ENCODE measurements around the gene TKT.
A peak's percentile ranks its signal among the peaks of the same experiment; 100 is the strongest.

The TKT gene

DNA sequence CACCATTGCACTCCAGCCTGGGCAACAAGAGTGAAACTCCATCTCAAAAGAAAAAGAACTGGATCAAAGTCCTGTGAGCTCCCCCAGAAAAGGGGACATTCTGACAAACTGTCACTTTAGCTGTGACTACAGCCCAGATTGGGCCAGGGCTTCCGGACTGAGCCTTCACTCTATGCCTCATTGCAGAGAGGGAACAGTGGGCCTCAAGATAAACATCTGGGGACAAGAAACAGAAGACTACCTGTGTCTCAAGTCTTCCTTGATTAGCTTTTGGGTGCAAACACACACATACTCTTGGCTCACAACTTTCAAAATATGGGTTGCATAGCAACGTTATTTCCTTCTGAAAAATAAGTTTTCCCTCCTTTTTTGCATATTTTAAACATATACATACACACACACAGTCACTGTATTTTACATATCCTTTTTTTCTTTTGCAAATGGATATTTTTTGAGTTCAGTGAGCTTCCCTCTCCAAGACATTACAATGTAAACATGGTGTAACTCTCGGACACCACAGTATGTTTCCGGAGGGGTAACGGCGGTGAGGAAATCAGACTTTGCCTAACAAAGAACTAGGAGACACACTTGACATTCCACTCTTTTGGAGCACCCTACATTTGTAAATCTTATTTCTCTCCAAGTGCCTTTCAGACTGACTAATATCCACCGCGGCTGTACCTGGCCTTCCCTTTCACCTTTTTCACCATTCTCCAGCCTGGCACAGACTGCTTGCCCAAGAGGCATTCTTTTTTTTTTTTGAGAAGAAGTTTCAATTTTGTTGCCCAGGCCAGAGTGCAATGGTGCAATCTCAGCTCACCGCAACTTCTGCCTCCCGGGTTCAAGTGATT, 3.5 kb downstream of the TKT start:
- Histone ChIP-seq H3K27me3 (ENCODE audit: control insufficient read depth in 1 of 2, insufficient read depth in 2 of 2, low read length in 2 of 2) (no peaks in the 10 kb centered on the region), H3K27ac (ENCODE audit: low read length) (no peak overlapping the region), H3K4me3 (ENCODE audit: low read length in 2 of 2) (peak overlapping the region in 1 of 2 donors; percentile 40), H3K9ac (ENCODE audit: low read length in 2 of 2) (peak overlapping the region in 1 of 2 donors; percentile 5), H3K9me3 (ENCODE audit: control insufficient read depth in 2 of 2, low read length in 2 of 2) (no peaks in the 10 kb centered on the region), H3K4me1 (ENCODE audit: control insufficient read depth, insufficient read depth, low read length) (peaks cover 47% of the 10 kb centered on the region), H3K36me3 (ENCODE audit: control insufficient read depth in 2 of 2, insufficient read depth in 2 of 2, low read length in 2 of 2) (no peaks in the 10 kb centered on the region)

DNA sequence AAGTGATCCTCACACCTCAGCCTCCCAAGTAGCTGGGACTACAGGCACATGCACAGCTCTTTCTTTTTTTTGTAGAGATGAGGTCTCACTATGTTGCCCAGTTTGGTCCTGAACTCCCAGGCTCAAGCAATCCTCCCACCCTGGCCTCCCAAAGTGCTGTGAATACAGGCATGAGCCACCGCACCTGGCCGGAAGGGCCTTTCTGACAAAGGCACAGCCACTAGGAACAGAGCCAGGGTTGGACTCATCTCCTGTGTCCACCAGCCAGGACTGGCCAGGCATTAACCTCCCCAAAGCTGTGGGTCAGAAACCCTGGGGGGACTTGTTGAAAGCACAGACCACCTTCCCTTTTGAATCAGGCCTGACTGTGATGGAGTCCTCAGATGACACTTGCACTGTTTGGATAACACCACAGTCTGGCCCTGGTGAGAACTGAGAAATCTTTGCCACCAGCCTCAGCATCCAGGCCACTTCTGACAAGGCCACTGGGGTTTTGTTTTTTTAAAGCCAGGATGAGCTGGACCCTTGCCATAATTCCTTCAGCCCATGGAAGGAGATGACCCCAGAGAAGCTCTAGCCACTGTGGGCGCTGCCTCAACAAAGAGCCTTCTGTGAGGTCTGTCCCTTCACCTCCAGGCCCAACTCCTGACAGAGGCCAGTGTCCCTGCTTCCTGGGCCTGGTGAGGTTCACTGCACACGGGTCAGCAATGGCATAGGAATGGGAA, 4.8 kb downstream of the TKT start:
- peak overlapping the region in 1 of 2 donors; percentile 13 for H3K9ac ChIP-seq (ENCODE audit: low read length in 2 of 2)
- H3K36me3 ChIP-seq (ENCODE audit: control insufficient read depth in 2 of 2, insufficient read depth in 2 of 2, low read length in 2 of 2) = no peaks in the 10 kb centered on the region
- H3K9me3 ChIP-seq (ENCODE audit: control insufficient read depth in 2 of 2, low read length in 2 of 2) = no peaks in the 10 kb centered on the region
- no peak overlapping the region for H3K27ac ChIP-seq (ENCODE audit: low read length)
- peak overlapping the region in 1 of 2 donors; percentile 22 for H3K4me3 ChIP-seq (ENCODE audit: low read length in 2 of 2)
- H3K4me1 ChIP-seq (ENCODE audit: control insufficient read depth, insufficient read depth, low read length) = peaks cover 43% of the 10 kb centered on the region
- no peaks in the 10 kb centered on the region for H3K27me3 ChIP-seq (ENCODE audit: control insufficient read depth in 1 of 2, insufficient read depth in 2 of 2, low read length in 2 of 2)

DNA sequence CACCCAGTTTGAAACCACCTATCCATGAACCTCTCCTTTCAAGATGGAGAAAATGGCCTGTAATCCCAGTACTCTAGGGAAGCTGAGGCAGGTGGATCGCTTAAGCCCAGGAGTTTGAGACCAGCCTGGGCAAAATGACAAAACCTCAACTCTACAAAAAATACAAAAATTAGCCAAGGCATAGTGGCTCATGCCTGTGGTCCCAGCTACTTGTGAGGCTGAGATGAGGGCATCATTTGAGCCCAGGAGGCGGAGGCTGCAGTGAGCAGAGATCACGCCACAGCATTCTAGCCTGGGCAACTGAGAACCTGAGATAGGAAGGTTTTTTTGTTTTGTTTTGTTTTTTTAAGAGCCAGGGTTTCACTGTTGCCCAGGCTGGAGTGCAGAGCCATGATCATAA, 5.4 kb downstream of the TKT start:
- Histone ChIP-seq H3K4me1 (ENCODE audit: control insufficient read depth, insufficient read depth, low read length) (peaks cover 43% of the 10 kb centered on the region), H3K9me3 (ENCODE audit: control insufficient read depth in 2 of 2, low read length in 2 of 2) (no peaks in the 10 kb centered on the region), H3K9ac (ENCODE audit: low read length in 2 of 2) (no peak overlapping the region), H3K36me3 (ENCODE audit: control insufficient read depth in 2 of 2, insufficient read depth in 2 of 2, low read length in 2 of 2) (no peaks in the 10 kb centered on the region), H3K27ac (ENCODE audit: low read length) (no peak overlapping the region), H3K4me3 (ENCODE audit: low read length in 2 of 2) (no peak overlapping the region), H3K27me3 (ENCODE audit: control insufficient read depth in 1 of 2, insufficient read depth in 2 of 2, low read length in 2 of 2) (no peaks in the 10 kb centered on the region)

DNA sequence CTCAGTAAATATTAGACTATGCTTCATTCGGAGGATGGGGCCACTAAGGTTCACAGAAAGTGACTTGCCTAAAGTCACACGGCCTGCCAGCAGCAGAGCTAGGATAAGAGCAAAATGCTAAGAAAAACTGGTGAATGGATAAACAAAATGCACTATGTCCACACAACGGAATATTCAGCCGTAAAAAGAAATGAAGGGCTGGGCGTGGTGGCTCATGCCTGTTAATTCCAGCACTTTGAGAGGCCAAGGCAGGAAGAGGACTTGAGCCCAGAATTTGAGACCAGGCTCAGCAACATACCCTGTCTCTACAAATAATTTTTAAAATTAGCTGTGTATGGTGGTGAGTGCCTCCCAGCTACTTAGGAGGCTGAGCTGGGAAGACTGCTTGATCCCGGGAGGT, 7.7 kb downstream of the TKT start:
- peaks cover 36% of the 10 kb centered on the region for H3K4me1 ChIP-seq (ENCODE audit: control insufficient read depth, insufficient read depth, low read length)

DNA sequence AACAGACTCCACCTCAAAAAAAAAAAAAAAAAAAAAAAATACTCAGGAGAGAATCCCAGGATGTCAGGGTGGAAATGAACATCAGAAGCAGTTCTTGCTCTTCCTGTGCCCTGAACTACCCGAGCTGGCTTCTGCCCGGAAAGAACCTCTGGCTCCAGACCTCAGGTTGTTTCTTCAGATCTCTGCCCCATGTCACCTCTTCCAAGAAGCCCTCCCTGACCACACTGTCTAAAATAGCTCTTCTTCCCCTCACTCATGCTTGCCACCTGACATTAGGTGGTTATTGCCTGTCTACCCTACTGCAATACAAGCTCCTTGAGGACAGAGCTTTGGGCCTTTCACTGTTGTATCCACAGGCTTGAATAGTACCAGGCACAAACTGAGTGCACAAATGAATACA, 8.2 kb downstream of the TKT start:
- H3K36me3 ChIP-seq (ENCODE audit: control insufficient read depth in 2 of 2, insufficient read depth in 2 of 2, low read length in 2 of 2) = peaks cover 0 to 2% of the 10 kb centered on the region in 2 donors
- no peak overlapping the region for H3K4me3 ChIP-seq (ENCODE audit: low read length in 2 of 2)
- peaks cover 33% of the 10 kb centered on the region for H3K4me1 ChIP-seq (ENCODE audit: control insufficient read depth, insufficient read depth, low read length)
- no peak overlapping the region for H3K27ac ChIP-seq (ENCODE audit: low read length)
- H3K9me3 ChIP-seq (ENCODE audit: control insufficient read depth in 2 of 2, low read length in 2 of 2) = no peaks in the 10 kb centered on the region
- no peak overlapping the region for H3K9ac ChIP-seq (ENCODE audit: low read length in 2 of 2)
- H3K27me3 ChIP-seq (ENCODE audit: control insufficient read depth in 1 of 2, insufficient read depth in 2 of 2, low read length in 2 of 2) = no peaks in the 10 kb centered on the region

More for the DNA sequence above, 7.7 kb downstream of the TKT start:
- H3K9ac ChIP-seq (ENCODE audit: low read length in 2 of 2) = no peak overlapping the region
- no peaks in the 10 kb centered on the region for H3K27me3 ChIP-seq (ENCODE audit: control insufficient read depth in 1 of 2, insufficient read depth in 2 of 2, low read length in 2 of 2)
- no peaks in the 10 kb centered on the region for H3K9me3 ChIP-seq (ENCODE audit: control insufficient read depth in 2 of 2, low read length in 2 of 2)
- H3K4me3 ChIP-seq (ENCODE audit: low read length in 2 of 2) = no peak overlapping the region
- no peak overlapping the region for H3K27ac ChIP-seq (ENCODE audit: low read length)
- peaks cover 0 to 2% of the 10 kb centered on the region in 2 donors for H3K36me3 ChIP-seq (ENCODE audit: control insufficient read depth in 2 of 2, insufficient read depth in 2 of 2, low read length in 2 of 2)

DNA sequence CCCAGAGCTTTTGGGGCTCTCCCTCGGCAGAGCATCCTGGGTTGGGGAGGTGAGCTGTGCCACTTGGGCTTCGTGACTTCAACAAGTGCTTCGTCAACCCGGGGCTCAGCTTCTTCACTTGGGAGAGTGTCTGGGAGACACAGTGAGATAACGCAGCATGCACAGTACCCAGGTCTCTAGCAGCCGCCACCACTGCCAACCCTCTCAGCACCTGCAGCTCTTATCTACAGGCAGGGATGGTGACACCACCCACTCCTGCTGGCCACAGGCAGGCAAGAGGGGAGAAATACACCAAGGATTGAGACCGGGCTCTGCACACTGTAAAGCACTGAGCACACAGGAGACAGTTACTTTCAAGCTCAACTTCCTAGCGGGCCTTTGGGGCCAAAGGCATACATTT, 11.6 kb downstream of the TKT start:
- no peak overlapping the region for H3K9ac ChIP-seq (ENCODE audit: low read length in 2 of 2)
- peaks cover 14% of the 10 kb centered on the region for H3K4me1 ChIP-seq (ENCODE audit: control insufficient read depth, insufficient read depth, low read length)
- H3K4me3 ChIP-seq (ENCODE audit: low read length in 2 of 2) = no peak overlapping the region
- peaks cover 27 to 29% of the 10 kb centered on the region in 2 donors for H3K36me3 ChIP-seq (ENCODE audit: control insufficient read depth in 2 of 2, insufficient read depth in 2 of 2, low read length in 2 of 2)
- no peaks in the 10 kb centered on the region for H3K27me3 ChIP-seq (ENCODE audit: control insufficient read depth in 1 of 2, insufficient read depth in 2 of 2, low read length in 2 of 2)
- H3K27ac ChIP-seq (ENCODE audit: low read length) = no peak overlapping the region
- H3K9me3 ChIP-seq (ENCODE audit: control insufficient read depth in 2 of 2, low read length in 2 of 2) = no peaks in the 10 kb centered on the region

DNA sequence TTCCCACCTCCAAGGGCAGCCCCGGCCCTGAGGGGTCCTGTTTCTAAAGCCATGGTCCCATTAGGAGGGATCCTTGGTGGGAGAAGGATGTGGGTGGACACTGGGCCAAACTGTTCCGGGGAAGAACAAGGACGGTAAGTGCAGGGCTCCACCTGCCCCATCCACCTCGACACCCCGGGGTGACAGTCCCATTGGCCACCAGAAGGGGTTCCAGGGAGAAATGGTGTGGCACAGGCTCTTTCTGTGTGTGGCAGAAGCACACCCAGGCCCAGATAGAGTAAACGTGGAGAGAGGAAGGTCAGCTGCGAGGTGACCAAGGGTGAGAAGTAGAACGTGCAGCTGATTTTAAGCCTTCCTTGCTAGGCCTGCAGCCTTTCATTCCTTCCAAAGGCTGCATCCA, 12.0 kb downstream of the TKT start:
- H3K36me3 ChIP-seq (ENCODE audit: control insufficient read depth in 2 of 2, insufficient read depth in 2 of 2, low read length in 2 of 2) = peaks cover 30% of the 10 kb centered on the region in 2 donors
- H3K27ac ChIP-seq (ENCODE audit: low read length) = no peak overlapping the region
- no peaks in the 10 kb centered on the region for H3K27me3 ChIP-seq (ENCODE audit: control insufficient read depth in 1 of 2, insufficient read depth in 2 of 2, low read length in 2 of 2)
- no peak overlapping the region for H3K9ac ChIP-seq (ENCODE audit: low read length in 2 of 2)
- peaks cover 14% of the 10 kb centered on the region for H3K4me1 ChIP-seq (ENCODE audit: control insufficient read depth, insufficient read depth, low read length)
- no peak overlapping the region for H3K4me3 ChIP-seq (ENCODE audit: low read length in 2 of 2)
- H3K9me3 ChIP-seq (ENCODE audit: control insufficient read depth in 2 of 2, low read length in 2 of 2) = no peaks in the 10 kb centered on the region

DNA sequence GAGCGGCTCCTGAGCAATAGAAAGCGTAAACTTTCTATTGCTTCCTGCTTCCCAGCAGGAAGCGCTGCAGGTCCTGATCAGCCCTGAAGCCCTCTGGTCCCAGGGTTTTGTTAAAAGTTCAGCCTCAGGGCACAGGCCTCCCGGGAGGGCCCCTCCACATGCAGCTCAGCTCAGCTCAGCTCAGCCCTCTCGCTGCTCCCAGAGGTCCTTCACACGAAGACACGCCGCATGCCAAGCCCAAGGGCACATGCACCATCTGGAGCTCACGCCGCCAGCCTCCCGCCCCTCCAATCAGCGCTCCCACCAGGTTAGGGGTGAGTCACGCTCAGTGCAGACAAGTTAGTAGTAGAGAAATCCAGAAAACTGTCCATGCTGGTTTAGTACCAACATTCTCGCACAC, 12.7 kb downstream of the TKT start:
- H3K27ac ChIP-seq (ENCODE audit: low read length) = no peak overlapping the region
- no peak overlapping the region for H3K4me3 ChIP-seq (ENCODE audit: low read length in 2 of 2)
- no peaks in the 10 kb centered on the region for H3K27me3 ChIP-seq (ENCODE audit: control insufficient read depth in 1 of 2, insufficient read depth in 2 of 2, low read length in 2 of 2)
- H3K36me3 ChIP-seq (ENCODE audit: control insufficient read depth in 2 of 2, insufficient read depth in 2 of 2, low read length in 2 of 2) = peaks cover 35 to 36% of the 10 kb centered on the region in 2 donors
- H3K9ac ChIP-seq (ENCODE audit: low read length in 2 of 2) = no peak overlapping the region
- H3K9me3 ChIP-seq (ENCODE audit: control insufficient read depth in 2 of 2, low read length in 2 of 2) = no peaks in the 10 kb centered on the region
- peaks cover 20% of the 10 kb centered on the region for H3K4me1 ChIP-seq (ENCODE audit: control insufficient read depth, insufficient read depth, low read length)

DNA sequence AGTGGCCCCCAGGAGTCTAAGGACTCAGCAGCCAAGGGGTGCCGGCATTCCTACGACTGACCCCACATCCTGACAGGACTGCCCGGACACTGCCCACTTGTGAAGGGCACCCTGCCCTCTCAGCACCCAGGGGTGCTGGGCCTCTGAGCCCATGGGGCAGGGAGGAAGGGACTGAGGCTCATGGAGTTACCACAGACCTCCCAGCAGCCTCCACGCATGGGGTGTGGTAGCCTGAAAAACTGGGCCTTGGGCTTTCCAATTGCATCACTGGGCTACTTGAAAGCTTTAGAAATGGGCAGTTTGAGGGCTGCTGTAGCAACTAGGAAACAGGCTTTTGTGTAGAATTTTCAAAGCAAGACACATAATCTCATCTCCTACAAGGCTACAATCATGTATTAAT, 13.2 kb downstream of the TKT start:
- Histone ChIP-seq H3K27ac (ENCODE audit: low read length) (no peak overlapping the region), H3K9ac (ENCODE audit: low read length in 2 of 2) (no peak overlapping the region), H3K9me3 (ENCODE audit: control insufficient read depth in 2 of 2, low read length in 2 of 2) (no peaks in the 10 kb centered on the region), H3K27me3 (ENCODE audit: control insufficient read depth in 1 of 2, insufficient read depth in 2 of 2, low read length in 2 of 2) (no peaks in the 10 kb centered on the region), H3K4me3 (ENCODE audit: low read length in 2 of 2) (no peak overlapping the region), H3K36me3 (ENCODE audit: control insufficient read depth in 2 of 2, insufficient read depth in 2 of 2, low read length in 2 of 2) (peaks cover 35 to 39% of the 10 kb centered on the region in 2 donors), H3K4me1 (ENCODE audit: control insufficient read depth, insufficient read depth, low read length) (peaks cover 23% of the 10 kb centered on the region)

DNA sequence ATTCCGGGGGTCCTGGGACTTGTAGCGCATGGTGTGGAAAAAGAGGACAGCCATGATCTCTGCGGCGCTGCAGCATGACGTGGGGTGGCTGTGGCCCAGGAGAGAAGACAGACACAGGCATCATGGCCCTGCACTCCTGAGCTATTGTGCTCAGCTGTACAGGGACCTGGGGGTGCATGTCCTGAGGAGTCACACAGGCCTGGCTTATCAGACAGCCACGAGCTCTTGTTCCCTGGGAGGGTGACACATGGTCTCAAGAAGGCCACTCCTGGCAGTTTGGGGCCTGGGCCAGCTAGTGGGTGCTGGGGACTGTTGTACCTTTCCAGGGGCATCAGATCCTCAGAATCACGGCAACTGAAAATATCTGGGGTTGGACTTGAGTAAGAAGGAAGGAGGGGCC, 13.7 kb downstream of the TKT start:
- Histone ChIP-seq H3K4me3 (ENCODE audit: low read length in 2 of 2) (no peak overlapping the region), H3K9ac (ENCODE audit: low read length in 2 of 2) (no peak overlapping the region), H3K36me3 (ENCODE audit: control insufficient read depth in 2 of 2, insufficient read depth in 2 of 2, low read length in 2 of 2) (peaks cover 35 to 39% of the 10 kb centered on the region in 2 donors), H3K27ac (ENCODE audit: low read length) (no peak overlapping the region), H3K4me1 (ENCODE audit: control insufficient read depth, insufficient read depth, low read length) (peaks cover 23% of the 10 kb centered on the region), H3K9me3 (ENCODE audit: control insufficient read depth in 2 of 2, low read length in 2 of 2) (no peaks in the 10 kb centered on the region), H3K27me3 (ENCODE audit: control insufficient read depth in 1 of 2, insufficient read depth in 2 of 2, low read length in 2 of 2) (no peaks in the 10 kb centered on the region)

Measured in stomach smooth muscle (tissue), 2 donors.